Activated CD8-positive, alpha-beta memory T cell treated with anti-CD3 and anti-CD28 coated beads for 36 hours (primary cell): Measurements from ENCODE around the gene PPARG. TPM values are rescaled to one million over a fixed set of nuclear protein-coding genes. Genes with fewer than 3 reads are reported as not detected.

Experiments used
- CTCF ChIA-PET: fragments of 350-600 bp; sonication (Branson Sonifier 250); formaldehyde crosslinking; loops from one replicate; lab custom pipeline; 2021; ENCODE audit warnings: antibody characterized with exemption; lab: Charles Lee
- POLR2A ChIA-PET: fragments of 350-600 bp; sonication (Branson Sonifier 250); formaldehyde crosslinking; loops from one replicate; lab custom pipeline; 2021; ENCODE audit warnings: antibody characterized with exemption; lab: Charles Lee
- total RNA-seq, 2 experiments: library from RNA; stranded (reverse); gene quantifications; one replicate each; pipeline ENCODE4 v1.2.3, GENCODE V29; 2021

The PPARG gene
- total RNA-seq, 2 experiments from 2014 or later: 0.53 to 0.80 TPM

GRCh38 chr3:12394569-12395271 lies 105.8 kb downstream of the PPARG start:
- CTCF ChIA-PET: no interaction called here
- POLR2A ChIA-PET: no interaction called here

GRCh38 chr3:12395349-12396012 lies 106.6 kb downstream of the PPARG start:
- POLR2A ChIA-PET: no interaction called here
- CTCF ChIA-PET: no interaction called here

GRCh38 chr3:12396471-12396870 lies 107.6 kb downstream of the PPARG start:
- CTCF ChIA-PET: no interaction called here
- POLR2A ChIA-PET: no interaction called here

- POLR2A ChIA-PET: no interaction called here
- CTCF ChIA-PET: no interaction called here
Observed at GRCh38 chr3:12399226-12399625, 110.4 kb downstream of the PPARG start.

- ChIA-PET CTCF (interaction anchor here (0.9 kb wide), 1 partner anchor 308 kb away, joined by 3 read pairs; no protein-coding TSS in a partner anchor), POLR2A (no interaction called here)
Observed at GRCh38 chr3:12400616-12401194, 111.8 kb downstream of the PPARG start.

GRCh38 chr3:12401208-12401607 lies 112.3 kb downstream of the PPARG start:
- CTCF ChIA-PET: no interaction called here
- POLR2A ChIA-PET: no interaction called here

- CTCF ChIA-PET: no interaction called here
- POLR2A ChIA-PET: no interaction called here
Observed at GRCh38 chr3:12405432-12406272, 116.8 kb downstream of the PPARG start.

GRCh38 chr3:12408984-12409683 lies 120.3 kb downstream of the PPARG start:
- POLR2A ChIA-PET: no interaction called here
- CTCF ChIA-PET: interaction anchor here (0.7 kb wide), 1 partner anchor 60 kb away, joined by 4 read pairs; no protein-coding TSS in a partner anchor

GRCh38 chr3:12409684-12410596 lies 121.1 kb downstream of the PPARG start:
- POLR2A ChIA-PET: no interaction called here
- CTCF ChIA-PET: interaction anchor here (1.2 kb wide), 1 partner anchor 74 kb away, joined by 3 read pairs; no protein-coding TSS in a partner anchor

GRCh38 chr3:12413721-12414255 lies 124.9 kb downstream of the PPARG start:
- CTCF ChIA-PET: no interaction called here
- POLR2A ChIA-PET: no interaction called here

GRCh38 chr3:12415014-12415680 lies 126.3 kb downstream of the PPARG start:
- POLR2A ChIA-PET: no interaction called here
- CTCF ChIA-PET: no interaction called here

GRCh38 chr3:12416731-12417130 lies 127.9 kb downstream of the PPARG start:
- CTCF ChIA-PET: no interaction called here
- POLR2A ChIA-PET: no interaction called here

- ChIA-PET POLR2A (no interaction called here), CTCF (no interaction called here)
Observed at GRCh38 chr3:12420393-12420792, 131.5 kb downstream of the PPARG start.

GRCh38 chr3:12421132-12421531 lies 132.3 kb downstream of the PPARG start:
- ChIA-PET POLR2A (no interaction called here), CTCF (no interaction called here)

GRCh38 chr3:12423131-12423530 lies 134.3 kb downstream of the PPARG start:
- ChIA-PET CTCF (no interaction called here), POLR2A (no interaction called here)

GRCh38 chr3:12423918-12424630 lies 135.2 kb downstream of the PPARG start:
- ChIA-PET CTCF (no interaction called here), POLR2A (no interaction called here)
